GM12864 (cell line): Measurements from ENCODE around the gene ARFRP1.

Experiments
- DNase-seq: peaks from one replicate; pipeline ENCODE4 v3.0.0-alpha.2; 2011; ENCODE audit warnings: low read depth
- H3K4me3 ChIP-seq: 2 replicates; pipeline ENCODE4 v1.5.1; 2011; ENCODE audit warnings: mild to moderate bottlenecking, low read depth, low read length, control low read depth
- TF ChIP-seq, protein P1 (sequence below): IDR thresholded peaks from 2 replicates; pipeline ENCODE4 v1.5.1; 2011; ENCODE audit warnings: low read depth, mild to moderate bottlenecking, moderate library complexity, low read length, control low read depth, inconsistent platforms; ENCODE audit errors: missing control alignments

ARFRP1 gene

DNA sequence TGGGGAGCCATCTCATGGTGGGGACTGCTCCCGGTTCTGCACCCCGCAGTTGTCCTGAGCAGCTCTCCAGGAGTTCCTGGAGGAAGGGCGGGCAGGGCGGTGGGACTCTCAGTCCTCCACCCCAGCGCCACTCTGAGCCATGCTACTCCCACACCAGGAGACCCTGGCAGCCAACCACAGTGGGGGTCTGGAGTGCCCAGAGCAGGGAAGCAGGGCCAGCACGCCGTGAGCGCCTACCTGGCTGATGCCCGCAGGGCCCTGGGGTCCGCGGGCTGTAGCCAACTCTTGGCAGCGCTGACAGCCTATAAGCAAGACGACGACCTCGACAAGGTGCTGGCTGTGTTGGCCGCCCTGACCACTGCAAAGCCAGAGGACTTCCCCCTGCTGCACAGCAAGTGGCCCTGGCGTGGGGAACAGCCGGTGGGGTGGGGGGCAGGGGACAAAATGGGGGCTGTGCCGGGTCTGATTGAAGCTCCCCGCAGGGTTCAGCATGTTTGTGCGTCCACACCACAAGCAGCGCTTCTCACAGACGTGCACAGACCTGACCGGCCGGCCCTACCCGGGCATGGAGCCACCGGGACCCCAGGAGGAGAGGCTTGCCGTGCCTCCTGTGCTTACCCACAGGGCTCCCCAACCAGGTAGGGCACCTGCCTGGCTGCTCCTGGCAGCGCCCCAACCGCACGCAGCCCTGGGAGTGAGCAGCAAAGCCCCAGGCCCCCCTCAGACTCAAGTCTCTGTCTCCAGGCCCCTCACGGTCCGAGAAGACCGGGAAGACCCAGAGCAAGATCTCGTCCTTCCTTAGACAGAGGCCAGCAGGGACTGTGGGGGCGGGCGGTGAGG is 13.0 kb downstream of the ARFRP1 start:
- DNase-seq = no peak
- H3K4me3 ChIP-seq = no peak overlapping the region

DNA sequence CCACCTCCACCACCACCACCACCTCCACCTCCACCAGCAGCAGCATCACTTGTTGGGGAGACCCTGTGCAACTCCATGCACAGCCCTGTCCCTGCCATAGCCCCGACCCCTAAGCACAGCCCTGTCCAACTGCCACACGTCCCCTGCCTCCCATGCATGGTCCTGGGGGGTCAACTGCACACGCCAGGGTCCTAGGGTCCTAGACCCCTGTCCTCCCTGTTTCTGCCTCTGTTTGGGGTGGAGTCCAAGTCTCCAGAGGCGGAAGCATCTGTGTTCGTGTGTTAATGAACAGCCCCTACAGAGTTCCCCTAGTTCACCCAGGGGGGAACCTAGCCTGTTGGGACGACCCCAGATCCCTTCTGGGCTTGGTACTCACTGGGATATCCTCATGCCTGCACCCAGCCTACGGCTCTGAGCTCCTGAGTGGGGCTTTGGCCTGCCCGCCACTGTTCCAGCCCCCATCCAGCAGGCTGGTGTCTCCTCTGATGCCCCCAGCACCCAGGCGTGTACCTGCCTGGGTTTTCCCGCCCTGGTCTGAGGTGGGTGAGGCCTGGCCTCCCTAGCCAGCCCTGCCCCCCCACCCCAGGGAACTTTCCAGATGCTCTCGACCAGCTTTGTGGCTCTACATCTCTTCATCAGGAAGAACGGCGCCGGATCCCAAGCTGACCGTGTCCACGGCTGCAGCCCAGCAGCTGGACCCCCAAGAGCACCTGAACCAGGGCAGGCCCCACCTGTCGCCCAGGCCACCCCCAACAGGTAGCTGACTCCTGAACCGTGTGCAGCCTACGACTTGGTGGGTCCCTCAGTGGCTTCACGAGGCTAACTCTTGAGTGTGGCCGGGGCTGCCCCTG is 13.8 kb downstream of the ARFRP1 start:
- H3K4me3 ChIP-seq = no peak overlapping the region
- TF ChIP-seq, protein P1, sequence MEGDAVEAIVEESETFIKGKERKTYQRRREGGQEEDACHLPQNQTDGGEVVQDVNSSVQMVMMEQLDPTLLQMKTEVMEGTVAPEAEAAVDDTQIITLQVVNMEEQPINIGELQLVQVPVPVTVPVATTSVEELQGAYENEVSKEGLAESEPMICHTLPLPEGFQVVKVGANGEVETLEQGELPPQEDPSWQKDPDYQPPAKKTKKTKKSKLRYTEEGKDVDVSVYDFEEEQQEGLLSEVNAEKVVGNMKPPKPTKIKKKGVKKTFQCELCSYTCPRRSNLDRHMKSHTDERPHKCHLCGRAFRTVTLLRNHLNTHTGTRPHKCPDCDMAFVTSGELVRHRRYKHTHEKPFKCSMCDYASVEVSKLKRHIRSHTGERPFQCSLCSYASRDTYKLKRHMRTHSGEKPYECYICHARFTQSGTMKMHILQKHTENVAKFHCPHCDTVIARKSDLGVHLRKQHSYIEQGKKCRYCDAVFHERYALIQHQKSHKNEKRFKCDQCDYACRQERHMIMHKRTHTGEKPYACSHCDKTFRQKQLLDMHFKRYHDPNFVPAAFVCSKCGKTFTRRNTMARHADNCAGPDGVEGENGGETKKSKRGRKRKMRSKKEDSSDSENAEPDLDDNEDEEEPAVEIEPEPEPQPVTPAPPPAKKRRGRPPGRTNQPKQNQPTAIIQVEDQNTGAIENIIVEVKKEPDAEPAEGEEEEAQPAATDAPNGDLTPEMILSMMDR = no peak
- no peak for DNase-seq

More for the DNA sequence above, 13.0 kb downstream of the ARFRP1 start:
- TF ChIP-seq, protein P1 = no peak

- no peak overlapping the region for H3K4me3 ChIP-seq
- no peak for DNase-seq
- TF ChIP-seq, protein P1 = no peak
Measured at GRCh38 chr20:63693083-63693732, 14.6 kb downstream of the ARFRP1 start.

GRCh38 chr20:63692436-63693082 is 15.2 kb downstream of the ARFRP1 start:
- H3K4me3 ChIP-seq = no peak overlapping the region
- TF ChIP-seq, protein P1 = no peak
- DNase-seq = no peak

DNA sequence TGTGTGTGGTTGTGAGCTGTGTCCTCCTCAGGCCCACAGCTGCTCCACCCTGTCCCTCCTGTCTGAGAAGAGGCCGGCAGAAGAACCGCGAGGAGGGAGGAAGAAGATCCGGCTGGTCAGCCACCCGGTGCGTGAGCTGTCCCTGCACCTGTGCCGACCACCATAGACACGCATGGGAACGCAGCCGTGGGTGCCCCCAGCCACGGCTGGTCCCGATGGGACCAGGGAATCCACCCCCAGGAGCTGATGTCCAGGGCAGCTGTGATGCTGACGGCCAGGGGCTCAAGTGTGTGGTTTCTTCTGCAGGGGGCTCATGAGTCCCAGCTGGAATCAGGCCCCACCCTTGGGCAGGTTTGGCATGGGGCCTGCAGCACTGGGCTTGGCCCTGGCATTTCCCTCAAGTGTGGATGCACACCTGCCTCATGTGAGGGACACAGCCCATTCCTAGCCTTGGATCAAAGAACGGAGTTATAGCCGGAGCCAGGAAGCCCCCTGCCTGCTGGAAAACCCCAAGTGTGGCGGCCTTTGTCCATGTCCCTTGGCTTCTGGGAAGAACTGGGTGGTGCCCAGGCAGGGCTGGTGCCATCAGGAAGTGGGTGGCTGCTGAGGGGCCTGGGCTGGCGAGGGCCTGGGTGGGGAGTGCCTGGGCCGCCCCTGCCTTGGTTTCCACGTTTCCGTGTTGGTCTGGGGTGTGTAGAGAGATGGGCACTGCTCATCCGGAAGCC is 15.9 kb downstream of the ARFRP1 start:
- H3K4me3 ChIP-seq = no peak overlapping the region
- TF ChIP-seq, protein P1 = no peak

More for the DNA sequence above, 15.9 kb downstream of the ARFRP1 start:
- no peak for DNase-seq
